Mesenchymal stem cell (in vitro differentiated cells and primary cell): Measurements from ENCODE around the gene GCG.

Experiments used
- DNase-seq: peaks from one replicate; pipeline ENCODE4 v3.0.0-alpha.2; 2013
- H2AFZ ChIP-seq: one replicate; pipeline ENCODE4 v1.6.1; 2013; ENCODE audit warnings: low read depth, mild to moderate bottlenecking, control low read depth, inconsistent platforms, low read length, moderate library complexity
- H2AK5ac ChIP-seq: 2 replicates; pipeline ENCODE4 v1.6.1; 2013; ENCODE audit warnings: low read length, moderate library complexity, mild to moderate bottlenecking, inconsistent platforms; ENCODE audit not compliant: severe bottlenecking
- H2BK120ac ChIP-seq: one replicate; pipeline ENCODE4 v1.6.1; 2013; ENCODE audit warnings: low read depth, mild to moderate bottlenecking, inconsistent platforms, low read length, moderate library complexity
- H2BK12ac ChIP-seq, 2 experiments: one replicate each; pipeline ENCODE4 v1.6.1; 2013; ENCODE audit warnings: inconsistent platforms in 2 of 2, low read length in 2 of 2, mild to moderate bottlenecking in 2 of 2, moderate library complexity in 2 of 2, control low read depth in 1 of 2
- H2BK15ac ChIP-seq: one replicate; pipeline ENCODE4 v1.6.1; 2013; ENCODE audit warnings: mild to moderate bottlenecking, low read depth, inconsistent platforms; ENCODE audit not compliant: poor library complexity, severe bottlenecking
- H2BK5ac ChIP-seq: 2 replicates; pipeline ENCODE4 v1.6.1; 2013; ENCODE audit warnings: low read depth, mild to moderate bottlenecking, low read length, control low read depth, inconsistent platforms; ENCODE audit not compliant: poor library complexity, severe bottlenecking
- H3K14ac ChIP-seq, 2 experiments: one replicate each; pipeline ENCODE4 v1.6.1; 2013; ENCODE audit warnings: inconsistent platforms in 2 of 2, low read length in 2 of 2, control low read depth in 1 of 2, mild to moderate bottlenecking in 1 of 2, moderate library complexity in 1 of 2
- H3K18ac ChIP-seq, 2 experiments: one replicate each; pipeline ENCODE4 v1.6.1; 2013; ENCODE audit warnings: inconsistent platforms in 2 of 2, low read length in 2 of 2, control low read depth in 1 of 2, low read depth in 1 of 2, mild to moderate bottlenecking in 1 of 2
- H3K23ac ChIP-seq, 2 experiments: one replicate each; pipeline ENCODE4 v1.6.1; 2013; ENCODE audit warnings: inconsistent platforms in 2 of 2, low read length in 2 of 2, mild to moderate bottlenecking in 2 of 2, moderate library complexity in 2 of 2, control low read depth in 1 of 2
- H3K27ac ChIP-seq: 2 replicates; pipeline ENCODE4 v1.5.1; 2013; ENCODE audit warnings: mild to moderate bottlenecking, moderate library complexity, low read length, control low read depth, inconsistent platforms; ENCODE audit not compliant: poor library complexity, severe bottlenecking
- H3K27me3 ChIP-seq, 2 experiments: 2 replicates each; pipeline versions ENCODE4 v1.6.1 to v1.7.0; 2013; ENCODE audit warnings: low read length in 2 of 2, mild to moderate bottlenecking in 2 of 2, moderate library complexity in 2 of 2, control low read depth in 1 of 2, inconsistent platforms in 1 of 2; ENCODE audit not compliant: control insufficient read depth in 1 of 2, insufficient read depth in 1 of 2
- H3K36me3 ChIP-seq, 2 experiments: 2 replicates each; pipeline versions ENCODE4 v1.6.1 to v1.7.0; 2013; ENCODE audit warnings: low read length in 2 of 2, control low read depth in 1 of 2, inconsistent platforms in 1 of 2, low read depth in 1 of 2, mild to moderate bottlenecking in 1 of 2; ENCODE audit not compliant: insufficient read depth in 2 of 2, control insufficient read depth in 1 of 2
- H3K4ac ChIP-seq, 2 experiments: one replicate each; pipeline ENCODE4 v1.6.1; 2013; ENCODE audit warnings: inconsistent platforms in 2 of 2, low read length in 2 of 2, mild to moderate bottlenecking in 2 of 2, moderate library complexity in 2 of 2, control low read depth in 1 of 2, low read depth in 1 of 2
- H3K4me1 ChIP-seq: 2 replicates; pipeline ENCODE4 v1.6.1; 2013; ENCODE audit warnings: low read depth, low read length, control low read depth; ENCODE audit not compliant: control insufficient read depth, insufficient read depth
- H3K4me2 ChIP-seq: 2 replicates; pipeline ENCODE4 v1.6.1; 2013; ENCODE audit warnings: low read length, mild to moderate bottlenecking, inconsistent platforms; ENCODE audit not compliant: poor library complexity, severe bottlenecking
- H3K4me3 ChIP-seq, 2 experiments: 2 replicates each; pipeline versions ENCODE4 v1.5.1 to v1.7.0; 2013; ENCODE audit warnings: low read length in 2 of 2, mild to moderate bottlenecking in 2 of 2, control low read depth in 1 of 2, low read depth in 1 of 2; ENCODE audit not compliant: insufficient read depth in 1 of 2
- H3K79me1 ChIP-seq: replicated peaks from 2 replicates; pipeline ENCODE4 v1.6.1; 2013; ENCODE audit warnings: mild to moderate bottlenecking, control low read depth, low read length, inconsistent platforms; ENCODE audit not compliant: poor library complexity, severe bottlenecking
- H3K9ac ChIP-seq: 2 replicates; pipeline ENCODE4 v1.7.0; 2013; ENCODE audit warnings: mild to moderate bottlenecking, low read length, moderate library complexity
- H3K9me3 ChIP-seq: 2 replicates; pipeline ENCODE4 v1.7.0; 2013; ENCODE audit warnings: mild to moderate bottlenecking, low read length; ENCODE audit not compliant: control insufficient read depth
- H4K8ac ChIP-seq: one replicate; pipeline ENCODE4 v1.6.1; 2013; ENCODE audit warnings: inconsistent platforms, mild to moderate bottlenecking, low read length, moderate library complexity
- H4K91ac ChIP-seq: one replicate; pipeline ENCODE4 v1.6.1; 2013; ENCODE audit warnings: mild to moderate bottlenecking, low read length, inconsistent platforms
- WGBS: methylation state at CpG from one replicate; pipeline ENCODE4 v1.1.7; 2013; ENCODE audit warnings: mixed read lengths; 5-methylcytosine and 5-hydroxymethylcytosine counted together

The GCG gene

DNA sequence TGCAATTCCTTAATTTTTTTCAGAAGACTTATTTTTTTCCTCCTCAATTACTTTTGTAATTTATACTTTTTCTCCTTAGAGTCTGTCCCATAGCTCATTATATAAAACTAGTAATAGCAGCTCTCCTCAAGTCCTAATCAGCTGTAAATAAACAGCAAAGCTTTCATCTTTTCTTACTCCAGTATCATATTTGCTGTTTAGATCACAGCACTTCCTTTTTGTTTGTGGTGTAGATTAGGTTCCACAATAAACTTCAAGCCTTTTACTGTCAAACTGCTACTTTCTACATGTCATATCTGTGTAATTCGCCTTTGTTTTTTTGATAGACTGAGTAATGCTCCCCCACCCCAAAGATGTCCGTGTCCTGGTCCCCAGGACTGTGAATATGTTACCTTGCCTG is 25.5 kb downstream of the GCG start:
- Histone ChIP-seq H3K9me3 (peaks cover 7% of the 10 kb centered on the region), H3K27ac (no peak overlapping the region), H3K4me1 (peaks cover 2% of the 10 kb centered on the region), H3K27me3 (peaks cover 0 to 4% of the 10 kb centered on the region in 2 experiments), H2BK12ac (no peak overlapping the region), H4K8ac (peak overlapping the region; percentile 14), H2AK5ac (no peak overlapping the region), H3K9ac (no peak overlapping the region), H2BK120ac (no peak overlapping the region), H3K14ac (no peak overlapping the region), H2AFZ (no peak overlapping the region), H2BK15ac (no peak overlapping the region), H3K36me3 (no peaks in the 10 kb centered on the region), H4K91ac (no peak overlapping the region), H2BK5ac (no peak overlapping the region), H3K23ac (no peak overlapping the region), H3K79me1 (no peaks in the 10 kb centered on the region), H3K4ac (no peak overlapping the region), H3K4me2 (no peak overlapping the region), H3K4me3 (no peak overlapping the region), H3K18ac (no peak overlapping the region)
- 81% methylated on average over 2 of the region's 2 CpGs for WGBS
- no peak for DNase-seq

DNA sequence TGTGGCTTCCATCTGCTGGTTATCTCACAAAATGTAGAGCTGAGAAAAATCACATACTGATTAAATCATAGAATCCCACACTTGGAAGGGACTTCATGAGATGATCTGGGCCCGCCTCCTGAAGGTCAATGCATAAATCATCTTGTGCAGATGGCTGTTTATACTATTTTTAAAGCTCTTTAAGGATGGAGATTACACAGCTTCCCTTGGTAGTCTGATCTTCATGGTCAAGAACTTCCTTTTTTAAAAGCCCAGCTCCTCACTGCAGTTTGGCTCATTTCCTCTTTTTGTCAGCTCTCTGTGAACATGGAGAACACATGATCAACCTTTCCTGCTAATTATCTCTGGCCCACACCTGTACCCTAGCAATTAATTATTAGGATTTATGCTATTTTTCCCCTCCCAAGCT is 25.9 kb downstream of the GCG start:
- Histone ChIP-seq H3K9ac (no peak overlapping the region), H3K4me3 (no peak overlapping the region), H4K91ac (no peak overlapping the region), H2BK120ac (no peak overlapping the region), H3K4me2 (no peak overlapping the region), H3K4ac (no peak overlapping the region), H2BK15ac (no peak overlapping the region), H3K79me1 (no peaks in the 10 kb centered on the region), H2BK5ac (no peak overlapping the region), H3K27ac (no peak overlapping the region), H3K18ac (no peak overlapping the region), H2AK5ac (no peak overlapping the region), H4K8ac (no peak overlapping the region), H3K14ac (no peak overlapping the region), H3K9me3 (peaks cover 7% of the 10 kb centered on the region), H3K4me1 (peaks cover 2% of the 10 kb centered on the region), H3K36me3 (no peaks in the 10 kb centered on the region), H3K27me3 (peaks cover 0 to 4% of the 10 kb centered on the region in 2 experiments), H2AFZ (no peak overlapping the region), H3K23ac (no peak overlapping the region), H2BK12ac (no peak overlapping the region)
- WGBS: no CpG with 5 or more reads among the region's 1 CpG
- DNase-seq: peak; percentile 33

DNA sequence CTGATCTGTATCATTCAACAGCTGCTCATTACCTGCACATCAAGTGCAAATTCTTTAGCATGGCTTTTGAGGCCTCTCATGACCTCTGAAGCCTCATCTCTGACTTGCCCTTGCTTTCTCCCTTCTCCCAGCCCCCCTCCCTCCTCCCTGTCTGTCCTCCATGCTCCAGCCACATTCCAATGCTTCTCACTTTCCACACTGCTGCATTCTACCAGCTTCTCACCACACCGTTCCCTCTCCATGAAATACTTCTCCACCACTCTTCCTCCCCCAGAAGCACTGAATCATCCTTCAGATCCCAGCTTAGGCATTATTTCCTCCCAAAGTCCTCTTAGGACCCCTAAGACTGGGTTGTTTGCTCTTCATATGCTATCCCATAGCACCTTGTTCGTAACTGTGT is 26.9 kb downstream of the GCG start:
- H3K18ac ChIP-seq: peak overlapping the region in 1 of 2 experiments; percentile 11
- no peak overlapping the region for H4K8ac ChIP-seq
- H3K4ac ChIP-seq: no peak overlapping the region
- no peak overlapping the region for H2AK5ac ChIP-seq
- no peak overlapping the region for H3K4me3 ChIP-seq
- no peak overlapping the region for H2BK15ac ChIP-seq
- H2BK120ac ChIP-seq: no peak overlapping the region
- H3K4me2 ChIP-seq: no peak overlapping the region
- no peak overlapping the region for H3K27ac ChIP-seq
- peak overlapping the region; percentile 42 for H2AFZ ChIP-seq
- WGBS: 58% methylated on average over 2 of the region's 2 CpGs
- peak; percentile 23 for DNase-seq
- peaks cover 2% of the 10 kb centered on the region for H3K4me1 ChIP-seq
- no peaks in the 10 kb centered on the region for H3K36me3 ChIP-seq
- no peaks in the 10 kb centered on the region for H3K9me3 ChIP-seq
- H3K14ac ChIP-seq: peak overlapping the region in 1 of 2 experiments; percentile 60
- H2BK5ac ChIP-seq: no peak overlapping the region
- no peaks in the 10 kb centered on the region for H3K79me1 ChIP-seq
- no peak overlapping the region for H4K91ac ChIP-seq
- no peak overlapping the region for H3K23ac ChIP-seq
- H3K9ac ChIP-seq: no peak overlapping the region
- peaks cover 0 to 4% of the 10 kb centered on the region in 2 experiments for H3K27me3 ChIP-seq
- peak overlapping the region in 1 of 2 experiments; percentile 18 for H2BK12ac ChIP-seq

DNA sequence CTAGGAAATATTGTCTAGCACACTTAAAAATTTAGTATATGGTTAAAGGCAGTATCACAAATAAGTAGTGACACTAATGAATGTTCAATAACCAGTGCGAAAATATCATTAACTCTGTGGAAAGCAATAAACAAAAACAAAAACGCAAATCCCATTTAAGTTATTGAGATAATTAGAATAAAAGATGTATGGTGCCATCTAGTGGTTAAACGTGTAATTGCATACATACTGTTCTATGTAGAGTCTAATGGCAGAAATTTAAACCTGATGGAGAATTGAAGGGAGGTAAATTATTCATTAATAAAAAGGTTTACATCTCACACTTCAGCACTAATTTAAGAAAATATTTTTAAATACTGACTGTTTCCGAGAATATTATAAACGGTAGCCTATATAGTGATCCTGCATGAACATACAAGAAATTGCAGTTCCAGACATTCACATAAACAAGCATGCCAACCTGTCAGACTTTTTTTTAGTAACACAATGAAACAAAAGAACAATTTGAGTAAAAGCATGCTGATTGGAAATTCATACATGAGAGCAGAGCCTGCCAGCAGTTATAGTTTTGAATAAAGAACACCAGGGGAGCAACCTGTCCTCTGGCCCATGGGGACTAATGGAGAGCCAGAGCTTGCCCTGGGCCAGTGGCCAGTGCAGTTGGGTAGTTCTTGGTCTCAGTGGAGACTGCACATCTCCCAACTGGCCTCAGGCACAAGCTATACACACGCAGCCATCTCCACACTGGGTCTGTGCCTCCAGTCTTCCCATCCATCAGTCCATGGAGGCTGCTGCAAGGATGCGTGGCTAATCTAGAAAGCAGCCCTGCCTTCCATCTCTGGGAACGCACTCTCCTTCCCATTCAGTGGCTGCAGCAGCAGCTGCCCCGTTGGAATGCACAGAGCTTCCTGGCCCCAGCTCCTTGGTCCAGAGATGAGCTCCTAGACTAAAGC is 28.0 kb downstream of the GCG start:
- Histone ChIP-seq H3K4ac (peak overlapping the region in 1 of 2 experiments; percentile 24), H3K23ac (no peak overlapping the region), H2AFZ (no peak overlapping the region), H4K91ac (peak overlapping the region; percentile 35), H3K14ac (no peak overlapping the region), H3K18ac (no peak overlapping the region), H2BK5ac (no peak overlapping the region), H3K27ac (no peak overlapping the region), H2BK12ac (peak overlapping the region; percentile 45 to 72), H3K27me3 (peaks cover 0 to 4% of the 10 kb centered on the region in 2 experiments), H3K9me3 (no peaks in the 10 kb centered on the region), H2BK15ac (no peak overlapping the region), H3K4me2 (no peak overlapping the region), H2AK5ac (peak overlapping the region; percentile 40), H4K8ac (no peak overlapping the region), H3K4me1 (peaks cover 2% of the 10 kb centered on the region), H3K36me3 (no peaks in the 10 kb centered on the region), H3K79me1 (no peaks in the 10 kb centered on the region), H2BK120ac (no peak overlapping the region), H3K9ac (peak overlapping the region; percentile 39), H3K4me3 (no peak overlapping the region)
- 47% methylated on average over 6 of the region's 9 CpGs for WGBS
- DNase-seq: peak; percentile 68
